ENCODE data around the gene NPAS2. TPM values are rescaled to one million over a fixed set of nuclear protein-coding genes. Genes with fewer than 3 reads are reported as not detected.

The NPAS2 gene, protein sequence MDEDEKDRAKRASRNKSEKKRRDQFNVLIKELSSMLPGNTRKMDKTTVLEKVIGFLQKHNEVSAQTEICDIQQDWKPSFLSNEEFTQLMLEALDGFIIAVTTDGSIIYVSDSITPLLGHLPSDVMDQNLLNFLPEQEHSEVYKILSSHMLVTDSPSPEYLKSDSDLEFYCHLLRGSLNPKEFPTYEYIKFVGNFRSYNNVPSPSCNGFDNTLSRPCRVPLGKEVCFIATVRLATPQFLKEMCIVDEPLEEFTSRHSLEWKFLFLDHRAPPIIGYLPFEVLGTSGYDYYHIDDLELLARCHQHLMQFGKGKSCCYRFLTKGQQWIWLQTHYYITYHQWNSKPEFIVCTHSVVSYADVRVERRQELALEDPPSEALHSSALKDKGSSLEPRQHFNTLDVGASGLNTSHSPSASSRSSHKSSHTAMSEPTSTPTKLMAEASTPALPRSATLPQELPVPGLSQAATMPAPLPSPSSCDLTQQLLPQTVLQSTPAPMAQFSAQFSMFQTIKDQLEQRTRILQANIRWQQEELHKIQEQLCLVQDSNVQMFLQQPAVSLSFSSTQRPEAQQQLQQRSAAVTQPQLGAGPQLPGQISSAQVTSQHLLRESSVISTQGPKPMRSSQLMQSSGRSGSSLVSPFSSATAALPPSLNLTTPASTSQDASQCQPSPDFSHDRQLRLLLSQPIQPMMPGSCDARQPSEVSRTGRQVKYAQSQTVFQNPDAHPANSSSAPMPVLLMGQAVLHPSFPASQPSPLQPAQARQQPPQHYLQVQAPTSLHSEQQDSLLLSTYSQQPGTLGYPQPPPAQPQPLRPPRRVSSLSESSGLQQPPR
- total RNA-seq, result 11.4 TPM
- long read RNA-seq, full-length matches to known transcripts, result 3 of 15 reads
- long read RNA-seq, partial matches to known transcripts, result 5 of 15 reads
- long read RNA-seq, other reads (novel, unspliced or antisense), result 7 of 15 reads

- peak; percentile 67 for DNase-seq
- Histone ChIP-seq H3K4me1 (peaks cover 9% of the 10 kb centered on the region), H3K36me3 (no peaks in the 10 kb centered on the region), H3K9me3 (no peaks in the 10 kb centered on the region), H3K27ac (peak within 1 kb of the TSS; percentile 34), H3K4me3 (peak within 1 kb of the TSS; percentile 64), H3K27me3 (peaks cover 10% of the 10 kb centered on the region)
- ATAC-seq, result peak; percentile 61
- intact Hi-C loops (cut with DNase I), result no loop called here
- TF ChIP-seq CTCF (IDR thresholded peaks at IDR 0.05), result no peak
Observed at GRCh38 chr2:100819370-100820272, at the start of gene NPAS2. Gene NPAS2 (plus strand): TSS chr2:100820139. CDS start chr2:100904755, 84,616 bp downstream.

GRCh38 chr2:100771125-100771524, 48.8 kb upstream of the NPAS2 start:
- DNase-seq (no peak), ATAC-seq (no peak)
- no peaks in the 10 kb centered on the region for H3K4me1 ChIP-seq
- no peaks in the 10 kb centered on the region for H3K36me3 ChIP-seq
- TF ChIP-seq CTCF (IDR thresholded peaks at IDR 0.05), result no peak
- no peaks in the 10 kb centered on the region for H3K27me3 ChIP-seq
- no peaks in the 10 kb centered on the region for H3K9me3 ChIP-seq
- intact Hi-C loops (cut with DNase I), result no loop called here
- H3K4me3 ChIP-seq, result no peak overlapping the region
- H3K27ac ChIP-seq, result no peak overlapping the region

DNA sequence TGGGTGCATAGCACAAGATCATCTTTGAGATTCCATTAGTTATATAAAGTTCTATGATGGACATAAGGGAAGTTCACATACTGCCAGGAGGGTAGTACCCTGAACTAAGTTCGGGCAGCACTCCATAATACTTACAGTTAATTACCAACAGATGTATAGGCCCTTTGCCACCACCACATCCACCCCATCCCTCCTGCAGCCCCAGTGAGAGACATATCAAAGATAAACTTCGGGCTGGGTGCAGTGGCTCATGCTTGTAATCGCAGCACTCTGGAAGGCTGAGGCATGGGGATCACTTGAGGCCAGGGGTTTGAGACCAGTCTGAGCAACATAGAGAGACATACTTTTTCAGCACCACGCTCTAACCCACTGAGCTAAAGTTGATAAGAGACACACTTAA, 46.4 kb upstream of the NPAS2 start:
- ATAC-seq (no peak), DNase-seq (no peak)
- Histone ChIP-seq H3K27me3 (no peaks in the 10 kb centered on the region), H3K4me1 (no peaks in the 10 kb centered on the region), H3K4me3 (no peak overlapping the region), H3K36me3 (no peaks in the 10 kb centered on the region), H3K27ac (no peak overlapping the region), H3K9me3 (no peaks in the 10 kb centered on the region)
- no peak for TF ChIP-seq CTCF (IDR thresholded peaks at IDR 0.05)
- intact Hi-C loops (cut with DNase I), result no loop called here

DNA sequence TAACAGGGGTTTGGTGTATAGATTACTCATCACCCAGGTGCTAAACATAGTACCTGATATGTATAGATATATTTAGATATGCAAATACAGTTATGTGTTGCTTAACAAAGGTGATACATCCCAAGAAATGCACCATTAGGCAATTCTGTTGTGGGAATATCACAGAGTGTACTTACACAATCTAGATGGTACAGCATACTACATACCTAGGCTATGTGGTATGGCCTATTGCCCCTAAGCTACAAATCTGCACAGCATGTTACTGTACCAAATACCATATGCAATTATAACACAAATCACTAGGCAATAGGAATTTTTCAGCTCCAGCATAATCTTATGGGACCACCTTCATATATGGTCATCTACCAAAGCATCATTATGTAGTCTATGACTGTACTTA, 43.5 kb upstream of the NPAS2 start:
- no peak for TF ChIP-seq CTCF (IDR thresholded peaks at IDR 0.05)
- ATAC-seq (no peak), DNase-seq (no peak)
- Histone ChIP-seq H3K27ac (no peak overlapping the region), H3K4me1 (no peaks in the 10 kb centered on the region), H3K4me3 (no peak overlapping the region), H3K27me3 (no peaks in the 10 kb centered on the region), H3K9me3 (no peaks in the 10 kb centered on the region), H3K36me3 (no peaks in the 10 kb centered on the region)
- intact Hi-C loops (cut with DNase I), result no loop called here

Data from upper lobe of right lung (tissue), 1 donor.